Stimulated activated CD8-positive, alpha-beta memory T cell treated with anti-CD3 and anti-CD28 coated beads, Interleukin-4, amount 100 ng/mL, for 24 hours (primary cell): ENCODE data around the gene INSC.

Experiments
- DNase-seq: peaks from one replicate; pipeline ENCODE4 v3.0.0-alpha.2; 2020; ENCODE audit warnings: low read depth

Gene INSC

DNA sequence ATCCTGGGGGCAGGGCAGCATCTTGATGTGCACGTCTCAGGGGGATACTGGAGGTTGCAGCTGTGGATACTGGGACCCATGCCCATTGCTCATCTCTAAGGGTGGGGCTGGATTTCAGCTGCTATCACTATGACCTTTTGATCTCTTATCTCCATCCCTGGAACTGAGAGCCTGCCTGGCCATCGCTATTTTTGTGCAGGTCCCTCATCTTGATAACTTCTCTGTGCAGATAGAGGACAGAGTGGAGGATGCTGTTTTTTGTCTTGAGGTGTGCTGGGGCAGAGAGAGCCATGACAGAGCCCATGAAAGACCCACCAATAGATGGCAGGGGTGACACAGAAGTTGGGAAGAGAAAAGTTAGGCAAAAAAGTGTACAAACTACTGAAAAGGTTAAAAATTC is 5.1 kb upstream of the INSC start:
- no peak for DNase-seq

DNA sequence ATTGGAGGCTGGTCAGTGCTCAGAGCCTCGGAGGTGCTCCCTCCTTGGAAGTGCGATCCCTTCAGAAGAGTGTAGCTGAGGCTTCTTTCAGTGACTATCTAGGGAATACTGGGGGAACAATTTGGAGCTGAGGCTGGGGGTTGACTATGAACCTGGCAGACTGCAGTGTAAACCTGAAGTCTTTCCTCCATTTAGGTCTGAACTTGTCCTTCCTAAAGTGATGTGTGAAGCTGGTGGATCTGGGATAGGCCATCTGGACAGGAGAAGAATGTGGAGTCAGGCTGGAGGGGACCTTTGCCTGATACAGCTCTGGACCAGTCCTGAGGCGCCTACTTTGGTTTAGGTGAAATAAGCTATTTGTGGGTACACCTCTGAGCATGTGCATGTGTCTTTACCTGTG is 3.5 kb upstream of the INSC start:
- no peak for DNase-seq

GRCh38 chr11:15112131-15112541 is 2.6 kb upstream of the INSC start:
- no peak for DNase-seq

GRCh38 chr11:15113381-15113780 is 1.3 kb upstream of the INSC start:
- DNase-seq: no peak

GRCh38 chr11:15115686-15116085 is 963 bp downstream of the INSC start:
- DNase-seq: no peak

DNA sequence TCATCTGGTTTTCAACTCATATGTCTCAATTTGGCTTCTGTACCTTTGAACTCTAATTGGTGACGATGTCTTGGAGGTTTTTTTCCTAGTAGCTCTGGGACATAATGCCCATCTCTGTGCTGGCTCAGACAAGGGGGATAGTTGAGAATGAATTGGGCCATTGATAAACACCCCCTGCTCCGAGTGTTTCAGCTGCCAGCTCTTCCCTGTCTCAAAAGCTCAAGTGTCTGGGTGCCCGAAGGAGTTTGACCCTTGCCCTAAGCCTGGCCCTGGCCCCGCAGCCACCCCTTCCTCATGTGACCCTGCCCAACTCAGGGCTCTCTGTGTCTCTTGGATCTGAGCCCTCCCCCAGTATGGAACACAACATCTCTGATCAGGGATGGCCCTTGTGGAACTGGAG is 3.0 kb downstream of the INSC start:
- DNase-seq: no peak

- no peak for DNase-seq
Measured at GRCh38 chr11:15118431-15118830, 3.7 kb downstream of the INSC start.

DNA sequence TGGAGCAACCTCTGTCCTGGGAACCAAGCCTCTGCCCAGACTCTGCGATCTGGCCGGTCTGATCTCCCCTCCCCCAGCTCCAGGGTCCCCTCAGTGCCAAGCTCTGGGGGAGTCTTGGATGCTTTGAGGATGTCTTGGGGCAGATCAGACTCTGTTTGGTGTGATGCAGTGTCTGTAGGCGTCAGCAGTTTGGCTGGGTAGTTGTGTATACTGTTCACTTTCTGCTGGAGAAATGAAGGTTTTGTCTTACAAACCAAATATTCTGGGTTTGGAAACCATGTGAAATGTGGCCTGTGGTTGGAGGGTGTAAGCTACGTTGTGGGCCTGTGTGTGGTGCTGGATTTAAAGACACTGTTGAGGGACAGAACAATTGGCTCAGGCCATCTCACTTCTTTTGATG is 4.6 kb downstream of the INSC start:
- DNase-seq: no peak

GRCh38 chr11:15119826-15120225 is 5.1 kb downstream of the INSC start:
- DNase-seq: no peak

DNA sequence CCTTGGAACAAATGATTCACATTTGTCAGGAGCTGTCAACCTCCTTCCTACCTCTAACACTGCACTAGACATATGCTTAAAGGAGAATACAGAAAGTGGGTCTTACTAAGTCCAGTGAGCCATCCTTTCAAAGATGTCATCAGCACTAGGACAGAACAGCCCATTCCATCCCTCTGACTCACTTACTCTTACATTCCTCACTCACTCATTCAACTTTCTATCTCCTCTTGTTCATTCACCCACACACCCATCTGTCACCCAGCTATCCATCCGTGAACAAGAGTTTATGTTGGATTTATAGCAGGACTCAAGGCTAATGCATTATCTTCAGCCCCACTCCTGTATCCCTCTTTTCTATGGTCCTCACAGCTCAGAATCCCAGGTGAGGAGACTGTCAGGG is 9.1 kb downstream of the INSC start:
- no peak for DNase-seq

DNA sequence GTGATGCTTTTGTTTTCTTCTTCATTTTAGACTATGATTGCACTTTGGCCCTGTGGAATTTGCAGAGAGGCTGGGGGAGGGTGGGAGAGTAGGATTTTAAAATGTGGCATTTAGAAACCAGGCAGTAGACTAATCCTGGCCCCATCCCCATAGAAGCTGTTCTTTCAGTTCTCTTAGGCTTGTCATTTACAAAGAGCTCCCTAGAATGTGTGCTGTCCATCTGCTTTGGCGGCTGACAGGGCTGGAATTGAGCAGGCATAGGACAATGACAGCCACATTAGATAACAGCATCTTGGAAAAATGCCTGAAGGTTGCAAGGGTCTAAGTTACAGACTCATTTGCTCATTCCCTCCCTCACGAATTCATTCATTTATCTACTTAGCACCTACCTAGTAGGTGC is 9.8 kb downstream of the INSC start:
- no peak for DNase-seq

GRCh38 chr11:15127341-15127740 is 12.6 kb downstream of the INSC start:
- no peak for DNase-seq

- no peak for DNase-seq
Measured at GRCh38 chr11:15128621-15129020, 13.9 kb downstream of the INSC start.

- no peak for DNase-seq
Measured at GRCh38 chr11:15136166-15136565, 21.4 kb downstream of the INSC start.

- no peak for DNase-seq
Measured at GRCh38 chr11:15139096-15139770, 24.5 kb downstream of the INSC start.

- DNase-seq: no peak
Measured at GRCh38 chr11:15139958-15140659, 25.4 kb downstream of the INSC start.

DNA sequence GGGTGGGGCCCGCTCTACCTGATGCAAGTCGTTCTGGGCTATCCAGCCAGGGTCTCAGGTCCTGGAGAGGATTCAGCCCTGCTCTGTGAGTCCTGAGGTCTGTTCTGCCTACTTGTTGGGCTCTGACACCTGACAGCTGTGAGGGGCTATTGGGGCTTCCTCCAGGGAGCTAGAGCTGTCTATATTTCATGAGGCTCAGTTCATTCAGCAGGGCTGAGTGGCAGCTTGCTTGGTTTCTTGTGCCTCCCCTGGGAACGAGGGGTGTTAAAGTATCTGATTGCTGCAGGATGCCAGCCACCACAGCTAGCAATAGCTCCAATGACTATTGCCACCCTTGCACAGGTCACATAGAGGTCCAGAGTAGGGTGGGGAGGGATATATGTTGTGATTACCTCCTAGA is 26.7 kb downstream of the INSC start:
- DNase-seq: no peak

GRCh38 chr11:15142838-15143237 is 28.1 kb downstream of the INSC start:
- no peak for DNase-seq

DNA sequence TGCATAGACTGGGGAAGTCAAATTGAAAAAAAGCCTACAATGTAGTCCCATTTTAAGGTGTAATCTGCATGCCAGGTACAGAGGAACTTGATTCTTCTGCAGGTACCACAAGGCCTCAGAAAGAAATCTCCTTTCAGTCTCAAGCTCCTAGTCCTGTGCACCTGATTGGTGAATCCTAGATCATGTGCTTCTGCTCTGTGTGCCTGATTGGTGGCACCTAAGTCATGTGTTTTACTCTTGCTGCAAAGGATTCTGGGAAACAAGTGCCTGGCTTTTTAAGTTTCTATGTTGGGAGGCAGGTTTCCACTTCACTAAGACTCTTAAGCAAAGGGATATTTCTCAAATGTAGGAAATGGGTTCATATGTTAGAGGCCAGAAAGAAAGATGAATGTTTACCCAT is 29.1 kb downstream of the INSC start:
- DNase-seq: no peak

- DNase-seq: no peak
Measured at GRCh38 chr11:15144347-15144746, 29.6 kb downstream of the INSC start.

GRCh38 chr11:15145151-15145550 is 30.4 kb downstream of the INSC start:
- no peak for DNase-seq

DNA sequence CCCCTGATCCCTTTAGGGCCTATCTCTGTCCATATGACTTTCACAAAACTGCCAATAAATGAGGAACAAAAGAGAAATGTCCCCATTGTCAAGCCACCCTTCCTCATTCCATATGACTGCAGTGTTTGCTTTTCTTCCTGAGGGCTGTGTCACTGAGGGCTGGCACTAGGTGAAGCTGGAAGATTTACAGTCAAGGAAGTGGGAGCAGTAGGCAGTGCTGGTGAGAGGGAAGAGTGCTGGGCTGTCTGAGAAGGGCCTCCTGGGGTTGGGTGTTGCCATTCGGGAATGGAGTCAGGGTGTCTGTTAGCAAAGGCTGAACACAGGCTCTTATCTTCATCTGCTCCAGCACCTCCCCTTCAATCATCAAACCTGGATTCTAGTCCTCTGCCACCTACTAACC is 30.9 kb downstream of the INSC start:
- DNase-seq: no peak

GRCh38 chr11:15146271-15147003 is 31.7 kb downstream of the INSC start:
- DNase-seq: no peak
